Measurements from ENCODE around the gene ALKBH4.
A peak's percentile ranks its signal among the peaks of the same experiment; 100 is the strongest.
"Not testable (repeated sequence)": the region's sequence is repeated elsewhere in the genome, so short reads cannot be mapped to it uniquely, and the experiment has no call there.

The ALKBH4 gene

DNA sequence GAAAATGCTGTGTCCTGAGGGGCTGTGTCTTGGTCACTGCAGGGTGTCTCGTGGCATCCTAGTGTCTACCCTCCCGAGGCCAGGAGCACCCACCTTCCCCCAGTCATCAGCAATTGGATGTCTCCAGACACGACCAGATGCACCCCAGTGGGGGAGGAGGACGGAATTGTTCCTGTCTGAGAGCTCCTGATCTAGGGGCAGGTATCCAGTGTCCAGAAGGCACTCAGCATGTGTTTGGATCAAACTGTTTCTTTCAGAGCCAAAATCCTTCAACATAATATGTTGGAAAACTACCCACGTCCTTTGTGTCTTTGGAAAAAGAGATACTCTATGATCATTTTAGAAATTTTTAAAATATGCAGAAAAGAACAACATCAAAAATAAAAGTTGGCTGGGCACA is 51.6 kb downstream of the ALKBH4 start:
- H3K36me3 ChIP-seq, result peaks cover 73% of the 10 kb centered on the region
- TF ChIP-seq, protein P1, sequence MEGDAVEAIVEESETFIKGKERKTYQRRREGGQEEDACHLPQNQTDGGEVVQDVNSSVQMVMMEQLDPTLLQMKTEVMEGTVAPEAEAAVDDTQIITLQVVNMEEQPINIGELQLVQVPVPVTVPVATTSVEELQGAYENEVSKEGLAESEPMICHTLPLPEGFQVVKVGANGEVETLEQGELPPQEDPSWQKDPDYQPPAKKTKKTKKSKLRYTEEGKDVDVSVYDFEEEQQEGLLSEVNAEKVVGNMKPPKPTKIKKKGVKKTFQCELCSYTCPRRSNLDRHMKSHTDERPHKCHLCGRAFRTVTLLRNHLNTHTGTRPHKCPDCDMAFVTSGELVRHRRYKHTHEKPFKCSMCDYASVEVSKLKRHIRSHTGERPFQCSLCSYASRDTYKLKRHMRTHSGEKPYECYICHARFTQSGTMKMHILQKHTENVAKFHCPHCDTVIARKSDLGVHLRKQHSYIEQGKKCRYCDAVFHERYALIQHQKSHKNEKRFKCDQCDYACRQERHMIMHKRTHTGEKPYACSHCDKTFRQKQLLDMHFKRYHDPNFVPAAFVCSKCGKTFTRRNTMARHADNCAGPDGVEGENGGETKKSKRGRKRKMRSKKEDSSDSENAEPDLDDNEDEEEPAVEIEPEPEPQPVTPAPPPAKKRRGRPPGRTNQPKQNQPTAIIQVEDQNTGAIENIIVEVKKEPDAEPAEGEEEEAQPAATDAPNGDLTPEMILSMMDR (IDR thresholded peaks at IDR 0.05; ENCODE audit: low read depth, low read length), result no peak
- H3K4me3 ChIP-seq (ENCODE audit: low read depth, low read length), result no peak overlapping the region
- no peak for DNase-seq
- H3K9me3 ChIP-seq (ENCODE audit: severe bottlenecking), result no peaks in the 10 kb centered on the region
- no peak overlapping the region for H3K27ac ChIP-seq
- H3K27me3 ChIP-seq (ENCODE audit: insufficient read depth, low read depth, severe bottlenecking), result no peaks in the 10 kb centered on the region

DNA sequence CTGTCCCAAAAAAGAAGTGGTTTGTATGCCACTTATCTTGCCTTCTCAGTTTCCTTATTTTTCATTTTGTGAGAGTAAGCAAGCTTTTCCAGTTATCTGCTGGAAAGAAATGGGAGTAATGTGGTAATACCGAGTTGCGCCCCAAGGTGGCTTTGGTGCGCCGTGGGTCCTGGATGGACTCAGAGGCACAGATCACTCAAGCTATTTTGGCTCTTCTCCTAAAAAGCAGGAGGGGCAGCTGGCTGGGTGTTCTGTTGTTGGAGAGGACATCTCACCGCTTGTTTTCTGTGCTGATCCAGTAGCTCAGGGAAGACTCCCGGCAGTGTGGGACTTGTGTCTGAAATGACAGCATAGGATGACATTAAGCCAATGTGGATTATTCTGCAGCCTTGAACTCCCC is 52.1 kb downstream of the ALKBH4 start:
- DNase-seq, result peak; percentile 54
- TF ChIP-seq, protein P1 (IDR thresholded peaks at IDR 0.05; ENCODE audit: low read depth, low read length), result peak; percentile 70
- peaks cover 78% of the 10 kb centered on the region for H3K36me3 ChIP-seq
- H3K9me3 ChIP-seq (ENCODE audit: severe bottlenecking), result no peaks in the 10 kb centered on the region
- no peak overlapping the region for H3K27ac ChIP-seq
- H3K27me3 ChIP-seq (ENCODE audit: insufficient read depth, low read depth, severe bottlenecking), result no peaks in the 10 kb centered on the region
- no peak overlapping the region for H3K4me3 ChIP-seq (ENCODE audit: low read depth, low read length)

DNA sequence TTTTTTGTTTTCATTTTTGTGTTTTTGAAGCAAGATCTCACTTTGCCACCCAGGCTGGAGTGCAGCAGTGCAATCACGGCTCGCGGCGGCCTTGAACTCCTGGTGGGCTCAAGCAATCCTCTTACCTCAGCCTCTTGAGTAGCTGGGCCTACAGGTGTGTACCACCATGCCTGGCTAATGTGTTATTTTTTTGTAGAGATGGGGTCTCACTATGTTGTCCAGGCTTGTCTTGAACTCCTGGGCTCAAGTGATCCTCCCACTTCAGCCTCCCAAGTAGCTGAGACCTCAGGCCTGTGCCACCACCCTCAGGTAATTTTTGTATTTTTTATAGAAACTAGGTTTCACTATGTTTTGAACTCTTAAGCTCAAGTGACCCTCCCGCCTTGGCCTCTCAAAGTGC is 53.7 kb downstream of the ALKBH4 start:
- TF ChIP-seq, protein P1 (IDR thresholded peaks at IDR 0.05; ENCODE audit: low read depth, low read length), result no peak
- DNase-seq, result no peak
- Histone ChIP-seq H3K27ac (no peak overlapping the region), H3K36me3 (peaks cover 93% of the 10 kb centered on the region), H3K4me3 (ENCODE audit: low read depth, low read length) (no peak overlapping the region), H3K27me3 (ENCODE audit: insufficient read depth, low read depth, severe bottlenecking) (no peaks in the 10 kb centered on the region), H3K9me3 (ENCODE audit: severe bottlenecking) (no peaks in the 10 kb centered on the region)

DNA sequence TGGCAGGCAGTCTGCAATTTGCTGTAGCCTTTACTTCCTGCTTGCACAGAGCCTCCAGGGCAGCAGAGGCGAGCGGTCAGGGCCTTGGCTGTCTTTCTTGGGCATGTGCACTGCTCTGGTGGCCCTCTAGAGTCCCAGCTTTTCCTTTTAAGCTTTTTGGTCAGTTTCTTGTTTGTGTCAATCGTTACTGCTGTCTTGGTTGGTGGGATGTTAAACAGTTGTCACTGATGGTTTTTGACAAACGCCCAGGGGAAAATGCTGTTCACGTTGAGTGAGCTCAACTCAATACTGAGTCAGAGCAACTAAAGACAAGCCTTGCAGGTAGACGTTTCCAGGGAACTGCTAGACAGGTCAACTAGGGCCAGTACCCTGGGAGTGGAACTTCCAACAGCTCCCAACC is 54.5 kb downstream of the ALKBH4 start:
- H3K4me3 ChIP-seq (ENCODE audit: low read depth, low read length), result no peak overlapping the region
- H3K27ac ChIP-seq, result no peak overlapping the region
- peaks cover 93% of the 10 kb centered on the region for H3K36me3 ChIP-seq

DNA sequence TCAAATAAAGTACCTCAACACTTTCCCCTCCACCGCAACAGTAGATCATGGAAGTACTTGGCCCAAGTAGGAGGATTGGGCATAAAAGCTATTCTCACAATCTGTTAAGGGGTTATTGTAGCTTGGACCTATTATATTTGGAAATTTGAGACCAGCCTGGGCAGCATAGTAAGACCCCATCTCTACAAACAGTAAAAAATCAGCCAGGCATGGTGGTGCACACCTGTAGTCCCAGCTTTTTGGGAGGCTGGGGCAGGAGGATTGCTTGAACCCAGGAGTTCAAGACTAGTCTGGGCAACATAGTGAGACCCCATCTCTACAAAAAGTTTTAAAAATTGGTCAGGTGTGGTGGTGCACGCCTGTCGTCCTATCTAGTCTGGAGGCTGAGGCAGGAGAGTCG is 55.3 kb downstream of the ALKBH4 start:
- TF ChIP-seq, protein P1 (IDR thresholded peaks at IDR 0.05; ENCODE audit: low read depth, low read length), result no peak
- H3K36me3 ChIP-seq, result peaks cover 94% of the 10 kb centered on the region

More for the DNA sequence above, 54.5 kb downstream of the ALKBH4 start:
- TF ChIP-seq, protein P1 (IDR thresholded peaks at IDR 0.05; ENCODE audit: low read depth, low read length), result no peak
- no peaks in the 10 kb centered on the region for H3K9me3 ChIP-seq (ENCODE audit: severe bottlenecking)
- H3K27me3 ChIP-seq (ENCODE audit: insufficient read depth, low read depth, severe bottlenecking), result no peaks in the 10 kb centered on the region
- DNase-seq, result no peak

DNA sequence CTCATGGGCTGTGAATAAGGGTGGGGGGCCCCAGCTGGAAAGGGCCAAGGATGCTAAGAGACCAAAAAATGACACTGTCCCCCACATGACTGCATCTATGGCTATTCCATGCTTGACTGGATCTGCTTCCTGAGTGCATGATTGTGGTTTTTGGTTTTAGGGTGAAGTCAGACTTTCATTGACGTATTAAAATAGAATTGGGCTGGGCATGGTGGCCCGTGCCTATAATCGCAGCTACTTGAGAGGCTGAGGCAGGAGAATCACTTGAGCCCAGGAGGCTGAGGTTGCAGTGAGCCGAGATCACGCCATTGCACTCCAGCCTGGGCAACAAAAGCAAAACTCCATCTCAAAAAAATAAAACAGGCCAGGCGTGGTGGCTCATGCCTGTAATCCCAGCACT is 56.1 kb downstream of the ALKBH4 start:
- H3K27ac ChIP-seq; H3K4me3 ChIP-seq (ENCODE audit: low read depth, low read length); DNase-seq; H3K27me3 ChIP-seq (ENCODE audit: insufficient read depth, low read depth, severe bottlenecking); H3K9me3 ChIP-seq (ENCODE audit: severe bottlenecking): not testable (repeated sequence)
- peaks cover 94% of the 10 kb centered on the region for H3K36me3 ChIP-seq

More for the DNA sequence above, 55.3 kb downstream of the ALKBH4 start:
- Histone ChIP-seq H3K4me3 (ENCODE audit: low read depth, low read length) (no peak overlapping the region), H3K27ac (no peak overlapping the region), H3K27me3 (ENCODE audit: insufficient read depth, low read depth, severe bottlenecking) (no peaks in the 10 kb centered on the region), H3K9me3 (ENCODE audit: severe bottlenecking) (no peaks in the 10 kb centered on the region)
- no peak for DNase-seq
